Activated CD4-positive, alpha-beta T cell treated with anti-CD3 and anti-CD28 coated beads, Interleukin-10, Interleukin-2, amounts not matched to agents 100 ng/mL and 50 ng/mL, durations not matched to agents 16 hours and 8 hours (primary cell): ENCODE measurements around the gene CACNB2.
"Not testable (repeated sequence)": the region's sequence is repeated elsewhere in the genome, so short reads cannot be mapped to it uniquely, and the experiment has no call there.

Source experiments
- DNase-seq: peaks from one replicate; pipeline ENCODE4 v3.0.0-alpha.2; 2020

The CACNB2 gene

GRCh38 chr10:18586637-18587036, 446.4 kb downstream of the CACNB2 start:
- not testable (repeated sequence) for DNase-seq

DNA sequence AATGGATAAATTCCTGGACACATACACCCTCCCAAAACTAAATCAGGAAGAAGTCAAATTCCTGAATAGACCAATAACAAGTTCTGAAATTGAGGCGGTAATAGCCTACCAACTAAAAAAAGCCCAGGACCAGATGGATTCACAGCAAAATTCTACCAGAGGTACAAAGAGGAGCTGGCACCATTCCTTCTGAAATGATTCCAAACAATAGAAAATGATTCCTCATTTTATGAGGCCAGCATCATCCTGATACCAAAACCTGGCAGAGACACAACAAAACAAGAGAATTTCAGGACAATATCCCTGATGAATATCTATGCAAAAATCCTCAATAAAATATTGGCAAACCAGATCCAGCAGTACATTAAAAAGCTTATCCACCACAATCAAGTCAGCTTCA, 450.9 kb downstream of the CACNB2 start:
- DNase-seq, result not testable (repeated sequence)
